Skin of body (tissue), 2 donors: ENCODE results near the gene KCNH6. TPM values are rescaled to one million over a fixed set of nuclear protein-coding genes. Genes with fewer than 3 reads are reported as not detected.

Experiments
- DNase-seq: peaks from one replicate; lab custom pipeline; 2025; lab: John Stamatoyannopoulos, UW
- total RNA-seq: library from RNA; depleted of rRNA; stranded (reverse); fragments of >200 nt; gene quantifications from one replicate; pipeline ENCODE4 v1.2.3, GENCODE V29; 2014

Gene KCNH6
- total RNA-seq, 1 donor from 2014 or later, result not detected

DNA sequence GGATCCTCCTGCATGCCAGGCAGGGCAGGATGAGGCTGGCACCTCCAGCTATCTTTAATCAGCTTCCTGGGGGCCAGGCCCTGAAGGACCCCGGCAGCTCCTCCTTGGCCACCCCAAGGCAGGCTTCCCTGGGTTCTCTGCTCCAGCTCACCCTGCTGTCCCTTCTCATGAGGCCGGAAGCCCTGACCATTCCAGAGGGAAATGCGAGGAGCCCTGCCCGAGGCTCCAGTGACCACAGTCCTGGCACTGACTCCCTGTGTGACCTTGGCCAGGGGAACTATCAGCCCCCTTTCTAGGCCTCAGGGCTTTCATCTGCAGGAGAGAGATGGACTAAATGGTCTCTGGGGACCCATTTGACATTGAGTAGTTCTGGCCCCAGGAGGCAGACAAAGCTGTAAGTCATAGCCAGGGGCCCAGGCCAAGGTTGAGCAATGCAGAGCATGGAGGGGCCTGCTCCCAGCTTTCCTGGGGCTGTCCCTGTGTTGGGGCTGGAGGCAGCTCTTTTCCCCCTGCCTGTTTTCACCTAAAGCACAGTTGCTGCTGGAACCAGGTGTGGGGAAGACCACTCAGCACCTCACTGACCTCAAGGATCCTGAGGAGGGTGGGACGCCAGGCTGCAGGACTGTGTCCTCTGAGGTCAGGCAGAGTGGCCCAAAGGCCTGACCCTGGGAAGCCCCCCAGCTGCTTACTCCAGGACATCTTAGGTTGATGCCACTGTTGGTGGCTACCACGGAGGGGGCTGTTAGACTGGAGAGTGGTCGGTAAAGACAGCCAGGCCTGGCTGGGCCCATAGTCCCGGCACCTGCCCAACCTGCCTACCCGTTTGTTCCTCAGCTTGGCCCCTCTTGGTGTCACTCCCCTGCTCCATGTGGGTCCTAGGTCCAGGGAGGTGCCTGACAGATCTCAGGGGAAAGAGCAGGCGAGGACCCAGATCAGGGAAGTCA, 8.1 kb downstream of the KCNH6 start:
- DNase-seq, result no peak

DNA sequence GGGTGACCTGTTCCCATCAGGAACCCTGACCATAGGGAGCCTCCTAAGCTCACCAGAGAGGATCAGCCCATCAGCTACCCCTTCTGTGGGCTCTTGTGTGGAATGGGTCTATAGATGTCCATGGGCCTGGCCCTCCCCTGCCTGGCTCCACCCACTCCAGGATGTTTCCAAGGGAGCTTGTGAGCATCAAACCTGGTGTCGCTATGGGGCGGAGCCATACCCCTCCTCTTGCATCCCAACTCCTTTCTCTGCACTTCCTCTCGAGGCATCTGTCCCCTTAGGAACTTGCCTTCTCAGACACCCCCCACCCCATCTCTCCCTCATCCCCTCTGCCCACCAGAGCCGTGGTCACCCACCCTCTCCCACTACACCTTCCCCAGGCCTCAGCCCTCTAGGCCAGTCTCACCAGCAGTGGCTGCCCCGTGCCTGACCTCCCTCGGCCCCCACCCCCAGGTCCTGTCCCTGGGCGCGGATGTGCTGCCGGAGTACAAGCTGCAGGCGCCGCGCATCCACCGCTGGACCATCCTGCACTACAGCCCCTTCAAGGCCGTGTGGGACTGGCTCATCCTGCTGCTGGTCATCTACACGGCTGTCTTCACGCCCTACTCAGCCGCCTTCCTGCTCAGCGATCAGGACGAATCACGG, 10.4 kb downstream of the KCNH6 start:
- DNase-seq, result no peak

DNA sequence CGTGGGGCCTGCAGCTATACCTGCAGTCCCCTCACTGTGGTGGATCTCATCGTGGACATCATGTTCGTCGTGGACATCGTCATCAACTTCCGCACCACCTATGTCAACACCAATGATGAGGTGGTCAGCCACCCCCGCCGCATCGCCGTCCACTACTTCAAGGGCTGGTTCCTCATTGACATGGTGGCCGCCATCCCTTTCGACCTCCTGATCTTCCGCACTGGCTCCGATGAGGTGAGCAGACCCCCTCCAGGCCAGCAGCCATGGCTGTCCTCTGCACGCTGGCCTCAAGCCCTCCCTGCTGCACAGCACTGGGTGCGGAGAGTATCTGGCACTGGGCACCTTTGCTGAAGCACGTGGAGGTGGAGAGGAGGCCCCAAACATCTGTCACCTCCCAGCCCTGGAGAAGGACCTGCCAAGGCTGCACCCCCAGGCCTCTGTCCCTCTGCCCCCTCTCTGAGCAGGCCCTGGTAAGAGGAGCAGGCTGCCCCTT, 11.0 kb downstream of the KCNH6 start:
- DNase-seq, result no peak

DNA sequence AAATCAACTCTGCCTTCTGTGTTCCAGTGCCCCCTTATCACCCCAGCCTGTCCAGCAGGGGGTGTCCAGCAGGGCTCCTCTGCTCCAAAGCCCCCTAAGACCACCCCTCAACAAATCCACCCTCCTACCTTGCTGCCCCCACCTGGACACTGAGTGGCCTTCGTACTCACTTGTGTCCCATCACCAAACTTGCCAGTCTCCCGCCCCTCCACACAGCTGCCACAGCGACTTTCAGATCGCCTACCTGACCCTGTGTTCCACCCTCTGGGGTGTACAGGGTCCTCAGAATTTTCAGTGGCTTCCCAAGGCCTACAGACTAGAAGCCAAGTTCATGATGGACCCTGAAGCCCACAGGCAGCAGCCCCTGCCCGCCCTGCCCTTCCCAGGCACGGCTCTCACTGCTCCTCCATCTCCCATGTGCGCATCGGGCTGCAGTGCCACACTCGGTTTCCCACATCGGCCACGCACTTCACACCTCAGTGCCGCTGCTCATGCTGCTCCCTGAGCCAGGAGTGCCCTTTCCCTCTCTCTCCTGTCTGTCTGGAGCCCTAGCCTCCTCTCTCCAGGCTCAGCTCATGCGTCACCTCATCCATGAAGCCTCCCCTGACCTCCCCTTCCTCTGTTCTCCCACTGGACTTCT, 11.8 kb downstream of the KCNH6 start:
- DNase-seq, result no peak

DNA sequence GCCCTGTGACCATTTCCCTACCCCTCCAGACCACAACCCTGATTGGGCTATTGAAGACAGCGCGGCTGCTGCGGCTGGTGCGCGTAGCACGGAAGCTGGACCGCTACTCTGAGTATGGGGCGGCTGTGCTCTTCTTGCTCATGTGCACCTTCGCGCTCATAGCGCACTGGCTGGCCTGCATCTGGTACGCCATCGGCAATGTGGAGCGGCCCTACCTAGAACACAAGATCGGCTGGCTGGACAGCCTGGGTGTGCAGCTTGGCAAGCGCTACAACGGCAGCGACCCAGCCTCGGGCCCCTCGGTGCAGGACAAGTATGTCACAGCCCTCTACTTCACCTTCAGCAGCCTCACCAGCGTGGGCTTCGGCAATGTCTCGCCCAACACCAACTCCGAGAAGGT, 12.5 kb downstream of the KCNH6 start:
- no peak for DNase-seq

DNA sequence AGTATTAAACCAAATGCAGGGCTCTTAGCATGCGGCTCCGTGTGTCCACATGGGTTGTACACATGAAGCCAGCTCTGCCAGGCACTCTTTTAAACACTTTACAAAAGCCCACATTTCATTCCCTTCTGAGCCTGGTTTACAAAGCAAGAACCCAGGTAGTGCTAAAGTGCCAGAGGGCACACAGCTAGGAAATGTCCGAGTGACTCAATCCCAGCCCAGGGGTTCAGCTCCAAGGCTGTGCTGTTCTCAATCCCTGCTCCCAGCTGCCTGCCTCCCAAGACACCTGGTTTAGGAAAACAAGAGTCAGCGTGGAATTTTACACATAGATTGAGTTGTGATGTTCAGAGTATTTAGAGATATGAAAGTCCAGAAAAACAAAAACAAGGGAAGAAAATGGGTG, 13.8 kb downstream of the KCNH6 start:
- DNase-seq, result no peak

DNA sequence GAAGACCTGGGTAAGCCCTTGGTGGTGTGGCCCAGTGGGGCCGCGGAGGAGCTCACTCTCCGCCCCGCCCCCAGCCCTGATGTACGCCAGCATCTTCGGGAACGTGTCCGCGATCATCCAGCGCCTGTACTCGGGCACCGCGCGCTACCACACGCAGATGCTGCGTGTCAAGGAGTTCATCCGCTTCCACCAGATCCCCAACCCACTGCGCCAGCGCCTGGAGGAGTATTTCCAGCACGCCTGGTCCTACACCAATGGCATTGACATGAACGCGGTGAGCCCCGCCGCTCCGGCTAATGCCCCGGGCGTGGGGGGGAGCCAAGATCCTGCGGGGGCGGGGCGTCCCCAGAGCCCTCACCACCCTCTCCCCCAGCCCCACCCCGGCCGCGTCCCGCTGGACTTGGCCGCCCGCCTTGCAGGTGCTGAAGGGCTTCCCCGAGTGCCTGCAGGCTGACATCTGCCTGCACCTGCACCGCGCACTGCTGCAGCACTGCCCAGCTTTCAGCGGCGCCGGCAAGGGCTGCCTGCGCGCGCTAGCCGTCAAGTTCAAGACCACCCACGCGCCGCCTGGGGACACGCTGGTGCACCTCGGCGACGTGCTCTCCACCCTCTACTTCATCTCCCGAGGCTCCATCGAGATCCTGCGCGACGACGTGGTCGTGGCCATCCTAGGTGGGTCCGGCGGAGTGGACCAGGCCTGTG, 15.0 kb downstream of the KCNH6 start:
- no peak for DNase-seq

DNA sequence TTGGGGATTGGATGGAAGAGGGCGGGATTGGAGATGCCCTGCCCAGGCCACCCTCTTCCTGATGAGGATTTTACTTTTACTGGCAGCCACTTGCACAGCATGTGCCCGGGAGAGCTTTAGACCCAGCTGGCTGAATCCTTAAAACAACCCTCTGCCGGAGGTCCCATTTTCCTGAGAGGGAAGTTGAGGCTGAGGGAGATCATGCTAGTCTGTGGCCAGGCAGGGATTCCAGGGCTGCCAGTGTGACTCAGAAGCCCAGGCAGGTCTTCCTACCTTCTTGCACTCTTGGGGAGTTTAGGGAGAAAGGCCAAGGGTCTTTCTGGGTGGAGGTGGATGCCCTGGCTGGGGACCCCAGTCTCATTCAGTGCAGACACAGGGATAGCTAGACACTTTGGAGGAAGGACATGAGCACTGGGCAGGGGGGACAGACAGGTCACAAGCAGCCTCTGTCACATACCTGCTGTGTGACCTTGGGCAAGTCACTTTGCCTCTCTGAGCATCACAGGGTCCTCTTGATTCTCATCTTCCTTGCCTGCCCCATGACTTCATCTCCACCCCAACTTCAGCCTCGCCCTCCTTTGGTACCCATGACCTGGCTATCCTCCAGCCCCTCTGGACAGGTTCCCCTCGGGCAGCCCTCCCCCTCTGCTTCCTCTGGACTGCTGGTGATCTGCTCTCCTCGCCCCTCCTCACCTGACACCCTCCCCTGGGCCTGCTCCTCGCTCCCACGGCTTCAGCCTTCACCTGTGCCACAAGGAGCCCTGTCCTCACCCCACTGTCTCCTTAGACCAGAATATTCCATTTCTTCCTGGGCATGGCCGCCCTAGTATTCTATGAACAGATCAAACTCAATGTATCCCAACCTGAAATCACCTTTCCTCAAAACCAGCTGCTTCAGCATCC, 15.8 kb downstream of the KCNH6 start:
- no peak for DNase-seq

DNA sequence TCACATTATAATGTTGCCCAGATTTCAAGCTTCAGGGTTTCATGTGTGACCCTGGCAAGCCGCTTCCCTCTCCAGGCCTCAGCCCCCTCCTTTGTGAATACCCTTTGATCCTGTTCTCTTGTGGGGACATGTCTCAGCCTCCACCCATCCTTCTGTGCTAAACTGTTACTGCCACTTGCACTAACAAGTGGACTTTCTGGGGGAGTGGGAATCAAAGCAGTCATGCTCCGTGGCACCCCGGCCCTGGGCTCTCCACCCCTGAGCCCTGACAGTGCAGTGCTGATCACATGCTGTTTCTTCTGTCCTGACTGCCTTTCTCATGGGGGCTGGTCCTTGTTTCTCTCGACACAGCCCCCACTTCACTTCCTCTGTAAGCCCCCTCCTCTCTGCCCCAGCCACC, 17.4 kb downstream of the KCNH6 start:
- DNase-seq, result no peak

DNA sequence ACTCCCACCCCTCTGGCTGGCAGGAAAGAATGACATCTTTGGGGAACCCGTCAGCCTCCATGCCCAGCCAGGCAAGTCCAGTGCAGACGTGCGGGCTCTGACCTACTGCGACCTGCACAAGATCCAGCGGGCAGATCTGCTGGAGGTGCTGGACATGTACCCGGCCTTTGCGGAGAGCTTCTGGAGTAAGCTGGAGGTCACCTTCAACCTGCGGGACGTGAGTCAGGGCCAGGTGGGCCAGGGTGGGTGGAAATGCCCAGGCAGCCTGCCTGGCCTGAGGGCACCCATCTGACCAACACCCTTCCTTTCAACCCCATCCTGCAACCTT, 19.0 kb downstream of the KCNH6 start:
- no peak for DNase-seq

DNA sequence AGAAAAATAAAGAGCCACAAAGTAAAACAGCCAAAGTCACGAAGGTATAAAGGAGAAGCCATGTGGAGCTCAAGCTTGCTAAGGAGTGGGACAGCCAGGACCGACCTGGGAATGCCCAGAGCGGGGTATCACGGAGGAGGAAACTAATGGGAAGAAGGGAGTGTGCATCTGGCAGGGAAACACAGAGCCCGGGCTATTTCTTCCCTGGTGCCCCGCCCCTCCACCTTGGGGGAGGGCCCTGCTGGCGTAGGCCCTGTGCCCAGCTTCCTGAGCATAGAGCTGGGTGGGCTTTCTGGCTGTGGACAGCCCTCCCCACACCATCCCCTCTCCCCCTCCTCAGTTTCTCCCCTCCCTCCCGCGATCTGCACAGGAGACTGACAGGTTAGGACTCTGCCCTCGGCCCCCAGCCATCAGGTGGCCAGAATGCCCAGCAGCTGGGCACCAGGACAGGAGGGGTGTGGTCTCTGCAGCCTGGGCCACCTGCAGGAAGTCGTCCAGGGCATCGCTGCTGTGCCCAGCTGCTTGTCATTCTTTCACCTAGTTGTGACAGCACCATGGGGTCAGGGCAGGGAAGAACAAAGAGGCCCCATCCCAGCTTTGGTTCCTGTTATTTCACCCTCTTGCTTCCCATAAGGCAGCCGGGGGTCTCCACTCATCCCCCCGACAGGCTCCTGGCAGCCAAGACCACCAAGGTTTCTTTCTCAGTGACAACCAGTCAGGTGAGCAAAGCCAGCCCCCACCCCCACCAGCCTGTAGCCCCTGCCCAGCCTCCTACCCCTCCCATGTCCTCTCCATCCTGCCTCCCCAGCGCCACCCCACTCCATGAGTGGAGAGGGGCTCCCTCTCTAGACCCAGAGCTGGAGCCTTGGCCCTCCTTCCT, 20.0 kb downstream of the KCNH6 start:
- no peak for DNase-seq

DNA sequence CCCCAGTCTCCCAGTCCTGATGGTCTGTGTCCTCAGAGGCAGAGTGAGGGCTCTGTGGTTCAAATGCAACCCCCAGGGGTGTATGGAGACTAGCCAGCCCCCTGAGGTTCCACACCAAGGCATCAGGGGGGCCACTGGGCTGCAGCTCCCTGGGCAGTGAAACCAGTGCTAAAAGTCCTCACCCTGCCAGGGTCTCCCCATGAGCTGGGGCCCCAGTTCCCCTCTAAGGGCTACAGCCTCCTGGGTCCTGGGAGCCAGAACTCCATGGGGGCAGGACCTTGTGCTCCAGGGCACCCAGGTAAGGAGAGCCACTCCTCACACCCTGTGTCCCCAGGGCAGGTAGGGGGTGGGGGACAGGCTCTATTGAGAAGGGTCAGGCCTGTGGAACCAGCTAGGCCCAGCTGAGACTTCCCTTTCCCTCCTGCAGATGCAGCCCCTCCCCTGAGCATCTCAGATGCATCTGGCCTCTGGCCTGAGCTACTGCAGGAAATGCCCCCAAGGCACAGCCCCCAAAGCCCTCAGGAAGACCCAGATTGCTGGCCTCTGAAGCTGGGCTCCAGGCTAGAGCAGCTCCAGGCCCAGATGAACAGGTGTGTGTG, 20.8 kb downstream of the KCNH6 start:
- DNase-seq, result no peak

DNA sequence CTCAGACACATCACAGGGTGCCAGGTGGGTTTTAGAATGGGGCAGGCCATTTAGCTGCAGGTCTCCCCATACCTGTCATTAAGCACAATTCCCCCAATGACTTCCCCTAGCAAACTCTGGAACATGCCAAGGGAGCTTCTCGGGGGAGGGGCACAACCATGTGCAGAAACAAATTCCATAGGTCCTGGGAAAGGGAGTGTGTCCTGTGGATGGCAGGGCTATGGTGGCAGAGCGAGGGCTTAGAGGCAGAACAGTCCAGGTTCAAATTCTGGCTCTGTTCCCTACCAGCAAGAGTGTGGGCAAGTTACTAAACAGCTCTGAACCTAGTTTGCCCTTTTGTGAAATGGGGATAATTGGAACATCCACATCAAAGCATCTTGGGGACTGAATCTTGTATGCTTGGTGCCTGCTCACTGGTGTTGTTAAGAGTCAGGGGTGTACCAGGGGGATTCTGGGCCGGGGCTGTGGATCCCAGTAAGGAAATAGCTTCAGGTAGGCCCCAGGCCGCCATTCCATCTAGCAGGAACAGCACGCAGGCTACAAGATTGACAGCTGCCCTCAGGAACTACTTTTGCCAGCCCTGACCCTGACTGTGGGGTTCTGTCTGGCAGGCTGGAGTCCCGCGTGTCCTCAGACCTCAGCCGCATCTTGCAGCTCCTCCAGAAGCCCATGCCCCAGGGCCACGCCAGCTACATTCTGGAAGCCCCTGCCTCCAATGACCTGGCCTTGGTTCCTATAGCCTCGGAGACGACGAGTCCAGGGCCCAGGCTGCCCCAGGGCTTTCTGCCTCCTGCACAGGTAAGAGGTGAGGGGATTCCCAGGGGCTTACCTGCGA, 21.5 kb downstream of the KCNH6 start:
- DNase-seq, result no peak

DNA sequence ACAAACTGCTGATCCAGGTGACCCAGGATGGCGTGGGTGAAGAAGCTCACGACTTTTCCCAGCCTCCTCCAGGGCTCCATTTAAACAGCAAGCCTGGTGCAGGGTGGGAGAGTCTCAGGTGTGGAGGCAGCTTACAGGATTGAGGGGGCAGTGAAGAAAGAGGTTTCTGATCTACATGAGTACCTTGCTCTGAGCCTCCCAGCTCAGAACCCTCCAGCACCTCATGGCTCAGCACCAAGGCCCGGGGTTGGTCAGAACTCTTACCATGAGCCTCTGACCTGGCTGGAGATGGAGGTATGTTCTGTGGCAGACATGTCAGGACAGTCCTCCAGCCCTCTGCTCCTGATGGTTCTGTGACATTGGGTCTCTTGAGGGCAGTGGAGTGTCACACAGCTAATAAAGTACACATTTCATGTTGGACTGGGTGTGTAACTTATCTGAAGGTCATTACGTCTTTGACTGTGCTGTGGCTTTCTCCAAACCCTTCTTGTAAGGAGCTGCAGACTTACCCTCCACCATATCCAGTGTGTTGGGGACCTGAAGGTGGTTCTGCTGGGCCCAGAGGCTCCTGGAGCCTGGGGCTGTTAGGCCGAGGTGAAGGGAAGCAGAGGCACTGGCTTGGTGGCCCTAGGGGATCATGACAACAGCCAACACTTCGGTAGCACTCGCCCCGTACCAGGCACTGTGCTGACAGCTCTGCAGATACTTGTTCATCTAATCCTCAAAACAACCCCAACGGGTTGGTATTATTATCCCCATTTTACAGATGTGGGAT, 23.3 kb downstream of the KCNH6 start:
- DNase-seq, result no peak

DNA sequence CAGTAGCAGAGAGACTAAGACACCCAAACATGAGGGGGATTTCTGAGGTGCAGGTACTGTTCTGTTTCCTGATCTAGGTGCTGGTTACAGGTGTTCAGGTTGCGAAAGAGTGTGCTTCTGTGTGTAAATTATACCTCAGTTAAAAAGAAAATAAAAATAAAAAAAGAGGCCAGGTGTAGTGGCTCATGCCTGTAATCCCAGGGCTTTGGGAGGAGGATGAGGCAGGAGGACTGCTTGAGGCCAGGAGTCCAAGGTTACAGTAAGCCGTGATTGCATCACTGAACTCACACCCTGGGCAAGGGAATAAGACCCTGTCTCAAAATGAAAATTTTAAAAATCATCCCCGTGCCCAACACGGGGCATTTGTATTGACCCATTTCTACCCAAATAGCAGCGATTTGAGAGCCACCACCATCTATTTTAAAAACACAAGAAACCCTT, 23.9 kb downstream of the KCNH6 start:
- no peak for DNase-seq

DNA sequence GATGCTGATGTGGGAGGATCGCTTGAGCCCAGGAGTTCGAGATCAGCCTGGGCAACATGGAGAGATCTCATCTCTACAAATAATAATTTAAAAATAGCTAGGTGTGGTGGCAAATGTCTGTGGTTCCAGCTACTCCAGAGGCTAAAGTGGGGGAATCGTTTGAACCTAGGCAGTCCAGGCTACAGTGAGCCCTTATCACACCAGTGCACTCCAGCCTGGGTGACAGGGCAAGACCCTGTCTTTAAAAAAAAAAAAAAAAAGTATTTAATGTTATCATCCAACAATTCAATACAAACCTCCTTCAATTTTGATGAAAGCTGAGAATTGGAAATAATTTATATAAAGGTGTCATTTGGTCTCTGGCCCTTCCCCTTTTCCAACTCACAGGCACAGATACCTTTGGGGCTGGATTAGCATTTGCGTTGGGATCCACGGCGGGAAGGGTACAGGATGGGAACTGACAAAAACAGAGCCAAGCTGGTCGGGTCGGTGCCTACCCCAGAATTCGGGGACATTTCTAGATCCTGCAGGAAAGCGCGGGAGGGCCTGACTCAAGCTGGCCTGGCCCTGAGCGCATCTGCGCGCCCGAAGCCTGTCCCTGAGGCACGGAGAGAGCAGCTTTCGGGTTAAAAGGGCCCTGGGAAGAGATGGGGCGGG, 26.3 kb downstream of the KCNH6 start:
- DNase-seq, result no peak
